Epithelial cell of esophagus (primary cell): ENCODE results near the gene RPL34.

Experiments
- DNase-seq: peaks from one replicate; pipeline ENCODE4 v3.0.0; 2010; ENCODE audit warnings: low read depth
- H3K4me3 ChIP-seq: 2 replicates; pipeline ENCODE4 v1.5.1; 2011; ENCODE audit warnings: mild to moderate bottlenecking, low read length, control low read depth
- TF ChIP-seq, protein P1 (sequence below): IDR thresholded peaks from 2 replicates; pipeline ENCODE4 v1.5.1; 2011; ENCODE audit warnings: low read depth, mild to moderate bottlenecking, low read length, control low read depth, inconsistent platforms; ENCODE audit not compliant: insufficient read depth; ENCODE audit errors: missing control alignments

The RPL34 gene

DNA sequence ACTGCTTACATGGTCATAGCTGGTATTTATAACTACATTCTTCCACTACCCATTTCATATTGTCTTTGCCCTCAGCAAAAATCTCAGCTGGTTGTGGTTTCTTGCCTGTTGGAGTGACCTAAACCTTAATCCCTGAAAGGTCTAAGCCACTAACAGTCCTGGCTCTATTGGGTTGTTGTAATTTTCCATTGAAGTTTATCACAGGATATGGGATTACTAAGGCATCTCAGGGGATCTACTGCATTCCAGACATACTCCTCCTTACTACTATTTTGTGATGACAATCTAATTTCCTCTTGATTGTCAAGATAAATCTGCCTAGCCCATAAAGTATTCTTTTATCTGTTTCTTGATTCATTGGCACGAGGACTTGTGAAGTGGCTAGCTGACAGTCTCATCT, 23.9 kb downstream of the RPL34 start:
- no peak for DNase-seq
- TF ChIP-seq, protein P1, sequence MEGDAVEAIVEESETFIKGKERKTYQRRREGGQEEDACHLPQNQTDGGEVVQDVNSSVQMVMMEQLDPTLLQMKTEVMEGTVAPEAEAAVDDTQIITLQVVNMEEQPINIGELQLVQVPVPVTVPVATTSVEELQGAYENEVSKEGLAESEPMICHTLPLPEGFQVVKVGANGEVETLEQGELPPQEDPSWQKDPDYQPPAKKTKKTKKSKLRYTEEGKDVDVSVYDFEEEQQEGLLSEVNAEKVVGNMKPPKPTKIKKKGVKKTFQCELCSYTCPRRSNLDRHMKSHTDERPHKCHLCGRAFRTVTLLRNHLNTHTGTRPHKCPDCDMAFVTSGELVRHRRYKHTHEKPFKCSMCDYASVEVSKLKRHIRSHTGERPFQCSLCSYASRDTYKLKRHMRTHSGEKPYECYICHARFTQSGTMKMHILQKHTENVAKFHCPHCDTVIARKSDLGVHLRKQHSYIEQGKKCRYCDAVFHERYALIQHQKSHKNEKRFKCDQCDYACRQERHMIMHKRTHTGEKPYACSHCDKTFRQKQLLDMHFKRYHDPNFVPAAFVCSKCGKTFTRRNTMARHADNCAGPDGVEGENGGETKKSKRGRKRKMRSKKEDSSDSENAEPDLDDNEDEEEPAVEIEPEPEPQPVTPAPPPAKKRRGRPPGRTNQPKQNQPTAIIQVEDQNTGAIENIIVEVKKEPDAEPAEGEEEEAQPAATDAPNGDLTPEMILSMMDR = no peak
- no peak overlapping the region for H3K4me3 ChIP-seq

DNA sequence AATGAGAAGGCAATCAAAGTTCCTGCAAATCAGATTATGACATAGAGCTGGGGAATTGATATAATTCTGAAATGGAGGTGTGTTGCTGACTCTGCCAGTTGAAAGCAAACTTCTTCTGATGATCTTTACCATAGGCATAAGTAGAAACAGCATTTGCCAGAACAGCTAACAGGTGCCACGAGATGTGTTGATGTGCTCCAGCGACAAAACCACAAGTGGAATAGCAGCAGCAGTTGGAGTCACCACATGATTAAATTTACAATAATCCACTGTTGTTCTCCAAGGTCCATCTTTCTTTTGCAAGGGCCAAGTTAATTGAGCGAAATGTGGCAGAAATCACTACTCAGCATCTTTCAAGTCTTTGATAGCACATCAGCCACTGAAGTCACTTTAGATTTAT, 26.3 kb downstream of the RPL34 start:
- H3K4me3 ChIP-seq = no peak overlapping the region
- TF ChIP-seq, protein P1 = no peak
- no peak for DNase-seq

DNA sequence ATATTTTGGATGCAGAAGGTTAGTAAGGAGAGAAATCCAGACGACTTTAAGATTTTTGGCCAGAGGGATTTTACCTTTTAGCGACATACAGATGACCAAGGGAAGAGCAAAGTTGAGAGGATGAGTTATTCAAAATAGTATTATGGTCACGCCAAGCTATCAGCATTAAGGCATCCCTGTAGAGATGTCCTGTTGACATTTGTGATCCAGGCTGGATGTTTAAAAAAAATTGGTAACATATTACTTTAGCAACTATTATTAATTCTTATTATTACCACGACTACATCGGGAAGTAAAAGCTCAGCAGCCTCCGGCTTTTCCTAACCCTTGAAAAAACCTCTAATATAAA, 29.5 kb downstream of the RPL34 start:
- peak overlapping the region; percentile 33 for H3K4me3 ChIP-seq
- TF ChIP-seq, protein P1 = no peak
- no peak for DNase-seq

DNA sequence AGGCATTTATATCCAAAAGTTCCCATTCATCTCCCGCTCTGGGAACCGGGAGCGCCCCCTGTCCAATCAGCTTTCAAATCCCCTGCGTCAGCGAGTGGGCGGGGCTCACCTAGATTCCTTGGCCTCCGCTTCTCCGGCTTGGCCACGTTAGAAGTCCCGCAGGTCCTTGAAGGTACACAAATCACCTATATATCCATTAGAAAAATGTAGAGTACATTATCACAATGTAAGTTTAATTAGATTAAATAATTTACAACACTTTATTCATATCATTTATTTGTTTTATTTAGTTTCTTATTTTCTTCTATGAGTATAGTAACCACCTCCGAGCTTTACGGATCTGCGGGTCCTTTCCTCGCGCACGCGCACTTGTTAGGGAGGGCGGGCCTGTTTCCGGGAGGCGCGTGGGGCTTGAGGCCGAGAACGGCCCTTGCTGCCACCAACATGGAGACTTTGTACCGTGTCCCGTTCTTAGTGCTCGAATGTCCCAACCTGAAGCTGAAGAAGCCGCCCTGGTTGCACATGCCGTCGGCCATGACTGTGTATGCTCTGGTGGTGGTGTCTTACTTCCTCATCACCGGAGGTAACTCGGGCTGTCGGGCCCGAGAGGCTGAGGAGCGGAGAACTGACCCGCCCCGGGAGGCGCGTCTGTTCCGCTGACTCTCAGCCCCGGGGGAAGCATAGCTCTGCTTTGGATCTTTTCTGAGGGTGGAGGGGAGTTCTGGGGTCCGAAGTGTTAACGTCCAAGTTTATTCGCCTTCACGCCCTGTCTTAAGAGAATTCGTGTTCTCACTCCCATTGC, 30.0 kb downstream of the RPL34 start, which contains the start of gene OSTC:
Gene OSTC, plus strand, starts transcription at position 388 of the 802 bp plus-strand sequence. Its CDS starts 57 bp downstream, at position 445.
- DNase-seq = peak; percentile 97
- H3K4me3 ChIP-seq = peak within 1 kb of the TSS; percentile 72
- TF ChIP-seq, protein P1 = peak; percentile 17

DNA sequence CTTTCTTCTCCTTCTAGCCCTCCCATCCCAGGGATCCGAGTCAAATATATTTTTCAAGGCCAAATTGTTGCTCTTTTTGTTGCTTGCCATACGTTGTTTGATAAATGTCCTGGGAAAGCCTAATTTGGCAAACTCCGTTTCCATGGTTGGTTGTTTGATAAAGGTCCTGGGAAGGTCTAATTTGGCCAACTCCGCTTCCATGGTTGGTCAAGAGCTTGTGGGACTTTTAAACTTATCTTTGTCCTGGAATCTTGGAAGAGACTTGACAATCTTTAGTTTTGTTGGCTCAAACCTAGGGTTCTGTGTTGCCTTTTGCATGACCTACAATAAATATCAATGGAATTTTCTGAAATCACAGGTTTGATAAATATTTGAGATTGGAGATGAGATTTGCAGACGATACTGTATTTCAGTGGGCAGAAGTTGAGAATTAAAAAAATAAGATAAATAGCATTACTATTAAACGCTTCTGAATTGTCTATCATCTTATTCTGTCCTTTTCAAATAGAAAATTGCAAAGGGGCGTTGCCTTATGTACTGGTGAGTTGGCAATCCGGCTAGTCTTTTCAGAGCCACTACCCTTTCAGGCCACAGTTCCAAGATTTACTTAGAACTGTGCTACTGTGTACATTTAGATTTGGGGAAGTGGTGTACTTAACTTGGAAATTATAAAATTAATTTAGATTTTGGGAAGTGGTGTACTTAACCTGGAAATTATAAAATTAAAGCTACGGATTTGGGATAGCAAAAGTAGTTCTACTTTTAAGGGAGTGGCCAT, 30.8 kb downstream of the RPL34 start:
- TF ChIP-seq, protein P1 = no peak
- peak; percentile 60 for DNase-seq
- H3K4me3 ChIP-seq = peak overlapping the region; percentile 72

DNA sequence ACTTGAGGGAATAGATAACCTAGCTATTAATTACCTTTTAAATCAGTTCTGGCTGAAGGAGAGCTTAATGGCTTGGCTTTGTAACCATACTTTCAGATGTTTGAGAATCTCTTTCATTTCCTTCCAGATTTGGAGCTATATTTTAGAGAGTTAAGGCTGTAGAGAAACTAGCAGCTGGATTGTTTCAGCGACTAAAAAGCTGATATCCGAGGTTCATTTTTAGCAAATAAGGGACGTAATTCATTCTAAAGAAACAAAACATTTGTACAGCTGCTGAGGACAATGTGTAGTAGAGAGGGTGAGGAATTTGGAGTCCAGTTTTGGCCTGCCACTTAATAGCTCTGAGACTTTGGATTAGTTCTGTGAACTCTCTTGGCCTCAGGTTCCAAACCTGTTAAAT, 42.3 kb downstream of the RPL34 start:
- TF ChIP-seq, protein P1 = no peak
- no peak for DNase-seq

More for the DNA sequence above, 42.3 kb downstream of the RPL34 start:
- no peak overlapping the region for H3K4me3 ChIP-seq
